Astrocyte (in vitro differentiated cells and primary cell): ENCODE measurements around the gene DAZL.

Source experiments
- EZH2 ChIP-seq: IDR thresholded peaks from 2 replicates; pipeline ENCODE4 v1.6.1; 2012; ENCODE audit warnings: mild to moderate bottlenecking, low read length, inconsistent platforms; ENCODE audit not compliant: insufficient read depth
- TF ChIP-seq, protein P1 (sequence below): IDR thresholded peaks from 2 replicates; pipeline ENCODE4 v1.5.1; 2011; ENCODE audit warnings: low read depth, mild to moderate bottlenecking, inconsistent platforms, low read length, moderate library complexity; ENCODE audit not compliant: insufficient read depth

DNA sequence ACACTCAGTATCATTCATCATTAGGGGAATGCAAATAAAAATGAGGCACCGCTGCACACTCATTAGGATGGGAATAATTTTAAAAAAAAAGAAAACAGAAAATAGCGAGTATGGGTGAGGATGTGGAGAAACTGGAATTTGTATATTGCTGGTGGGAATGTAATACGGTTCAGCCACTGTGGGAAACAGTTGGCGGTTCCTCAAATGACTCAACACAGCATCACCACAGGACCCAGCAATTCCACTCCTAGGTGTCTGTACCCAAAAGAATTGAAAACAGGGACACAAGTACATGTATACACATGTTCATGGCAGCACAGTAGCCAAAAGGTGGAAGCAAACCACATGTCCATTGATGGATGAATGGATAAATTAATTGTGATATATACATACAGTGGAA lies 56.5 kb downstream of the DAZL start:
- TF ChIP-seq, protein P1, sequence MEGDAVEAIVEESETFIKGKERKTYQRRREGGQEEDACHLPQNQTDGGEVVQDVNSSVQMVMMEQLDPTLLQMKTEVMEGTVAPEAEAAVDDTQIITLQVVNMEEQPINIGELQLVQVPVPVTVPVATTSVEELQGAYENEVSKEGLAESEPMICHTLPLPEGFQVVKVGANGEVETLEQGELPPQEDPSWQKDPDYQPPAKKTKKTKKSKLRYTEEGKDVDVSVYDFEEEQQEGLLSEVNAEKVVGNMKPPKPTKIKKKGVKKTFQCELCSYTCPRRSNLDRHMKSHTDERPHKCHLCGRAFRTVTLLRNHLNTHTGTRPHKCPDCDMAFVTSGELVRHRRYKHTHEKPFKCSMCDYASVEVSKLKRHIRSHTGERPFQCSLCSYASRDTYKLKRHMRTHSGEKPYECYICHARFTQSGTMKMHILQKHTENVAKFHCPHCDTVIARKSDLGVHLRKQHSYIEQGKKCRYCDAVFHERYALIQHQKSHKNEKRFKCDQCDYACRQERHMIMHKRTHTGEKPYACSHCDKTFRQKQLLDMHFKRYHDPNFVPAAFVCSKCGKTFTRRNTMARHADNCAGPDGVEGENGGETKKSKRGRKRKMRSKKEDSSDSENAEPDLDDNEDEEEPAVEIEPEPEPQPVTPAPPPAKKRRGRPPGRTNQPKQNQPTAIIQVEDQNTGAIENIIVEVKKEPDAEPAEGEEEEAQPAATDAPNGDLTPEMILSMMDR, result no peak
- TF ChIP-seq EZH2, result no peak
